NB4 (cell line): Measurements from ENCODE around the gene TXNDC15.
"Not testable (repeated sequence)": the region's sequence is repeated elsewhere in the genome, so short reads cannot be mapped to it uniquely, and the experiment has no call there.

Experiments used
- DNase-seq: peaks from one replicate; pipeline ENCODE4 v3.0.0; 2010; ENCODE audit warnings: low read depth
- H3K4me3 ChIP-seq: one replicate; pipeline ENCODE4 v1.5.1; 2011; ENCODE audit warnings: mild to moderate bottlenecking, low read depth, low read length, moderate library complexity
- MYC ChIP-seq: IDR thresholded peaks from 2 replicates; pipeline ENCODE4 v1.6.1; 2011; ENCODE audit warnings: low read depth, low read length
- POLR2A ChIP-seq: IDR thresholded peaks from 2 replicates; pipeline ENCODE4 v1.6.1; 2011; ENCODE audit warnings: mild to moderate bottlenecking; ENCODE audit not compliant: insufficient read length; ENCODE audit errors: extremely low read depth
- TF ChIP-seq, protein P1 (sequence below): IDR thresholded peaks from 2 replicates; pipeline ENCODE4 v1.6.1; 2011; ENCODE audit warnings: low read depth, low read length
- TF ChIP-seq, protein P2 (sequence below): IDR thresholded peaks from one replicate; pipeline ENCODE4 v1.5.1; 2012; ENCODE audit warnings: low read depth, low read length

Gene TXNDC15

DNA sequence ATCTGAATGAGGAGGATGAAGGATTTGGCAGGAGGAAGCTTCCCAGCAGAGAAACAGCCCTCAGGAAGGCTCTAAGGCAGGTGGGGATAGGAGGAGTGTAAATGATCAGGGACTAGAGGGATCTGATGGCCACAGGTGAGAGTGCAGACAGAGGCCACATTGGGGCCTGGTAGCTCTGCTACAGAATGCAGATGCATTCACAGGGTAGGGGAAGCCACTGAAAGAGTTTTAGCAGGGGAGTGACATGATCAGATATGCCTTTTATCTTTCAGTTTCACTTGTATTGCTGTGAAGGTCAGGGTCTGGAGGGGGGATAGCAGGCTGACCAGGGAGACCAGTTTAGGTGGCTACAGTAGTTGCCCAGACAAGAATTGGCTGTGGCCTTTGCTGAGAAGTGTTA lies 3.0 kb downstream of the TXNDC15 start:
- no peak overlapping the region for H3K4me3 ChIP-seq
- TF ChIP-seq MYC (no peak), POLR2A (no peak)
- TF ChIP-seq, protein P1, sequence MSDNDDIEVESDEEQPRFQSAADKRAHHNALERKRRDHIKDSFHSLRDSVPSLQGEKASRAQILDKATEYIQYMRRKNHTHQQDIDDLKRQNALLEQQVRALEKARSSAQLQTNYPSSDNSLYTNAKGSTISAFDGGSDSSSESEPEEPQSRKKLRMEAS = no peak
- TF ChIP-seq, protein P2, sequence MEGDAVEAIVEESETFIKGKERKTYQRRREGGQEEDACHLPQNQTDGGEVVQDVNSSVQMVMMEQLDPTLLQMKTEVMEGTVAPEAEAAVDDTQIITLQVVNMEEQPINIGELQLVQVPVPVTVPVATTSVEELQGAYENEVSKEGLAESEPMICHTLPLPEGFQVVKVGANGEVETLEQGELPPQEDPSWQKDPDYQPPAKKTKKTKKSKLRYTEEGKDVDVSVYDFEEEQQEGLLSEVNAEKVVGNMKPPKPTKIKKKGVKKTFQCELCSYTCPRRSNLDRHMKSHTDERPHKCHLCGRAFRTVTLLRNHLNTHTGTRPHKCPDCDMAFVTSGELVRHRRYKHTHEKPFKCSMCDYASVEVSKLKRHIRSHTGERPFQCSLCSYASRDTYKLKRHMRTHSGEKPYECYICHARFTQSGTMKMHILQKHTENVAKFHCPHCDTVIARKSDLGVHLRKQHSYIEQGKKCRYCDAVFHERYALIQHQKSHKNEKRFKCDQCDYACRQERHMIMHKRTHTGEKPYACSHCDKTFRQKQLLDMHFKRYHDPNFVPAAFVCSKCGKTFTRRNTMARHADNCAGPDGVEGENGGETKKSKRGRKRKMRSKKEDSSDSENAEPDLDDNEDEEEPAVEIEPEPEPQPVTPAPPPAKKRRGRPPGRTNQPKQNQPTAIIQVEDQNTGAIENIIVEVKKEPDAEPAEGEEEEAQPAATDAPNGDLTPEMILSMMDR = no peak
- DNase-seq = no peak

DNA sequence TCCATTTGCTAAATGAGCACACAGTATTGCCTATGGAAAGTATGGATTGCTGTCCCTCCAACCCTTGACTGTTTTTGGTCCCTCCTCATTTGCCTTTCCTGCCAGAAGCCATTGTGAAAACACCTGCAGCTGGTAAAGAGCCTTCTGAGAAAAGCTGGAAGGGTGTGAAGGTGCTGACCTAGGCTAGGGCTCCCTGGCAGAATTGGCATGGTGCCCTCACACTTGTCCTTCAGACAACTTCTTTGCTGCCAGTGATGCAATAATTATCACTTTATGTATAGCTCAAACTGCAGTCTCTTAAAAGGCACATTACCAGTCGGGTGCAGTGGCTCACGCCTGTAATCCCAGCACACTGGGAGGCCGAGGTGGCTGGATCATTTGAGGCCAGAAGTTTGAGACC lies 4.2 kb downstream of the TXNDC15 start:
- TF ChIP-seq, protein P2 = no peak
- TF ChIP-seq, protein P1 = no peak
- TF ChIP-seq MYC = no peak
- no peak for TF ChIP-seq POLR2A
- DNase-seq = no peak
- no peak overlapping the region for H3K4me3 ChIP-seq

DNA sequence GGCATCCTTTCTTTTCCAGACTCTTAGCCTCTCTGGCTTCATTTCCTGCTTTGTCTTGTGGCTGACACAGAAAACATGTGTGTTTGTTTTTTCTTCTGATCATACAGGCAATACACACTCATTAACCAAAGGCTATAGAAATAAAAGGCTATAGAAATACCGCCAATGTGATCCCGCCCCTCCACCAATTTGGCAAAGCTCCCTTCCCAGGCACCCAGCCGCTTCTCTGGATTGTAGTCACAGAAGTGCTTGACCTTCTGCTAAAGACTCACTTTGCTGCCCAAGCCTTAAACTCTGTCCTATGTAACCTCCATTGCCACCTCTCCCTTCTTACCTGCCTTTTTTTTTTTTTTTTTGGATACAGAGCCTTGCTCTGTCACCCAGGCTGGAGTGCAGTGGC lies 5.3 kb downstream of the TXNDC15 start:
- no peak for TF ChIP-seq MYC
- no peak overlapping the region for H3K4me3 ChIP-seq
- DNase-seq = no peak

DNA sequence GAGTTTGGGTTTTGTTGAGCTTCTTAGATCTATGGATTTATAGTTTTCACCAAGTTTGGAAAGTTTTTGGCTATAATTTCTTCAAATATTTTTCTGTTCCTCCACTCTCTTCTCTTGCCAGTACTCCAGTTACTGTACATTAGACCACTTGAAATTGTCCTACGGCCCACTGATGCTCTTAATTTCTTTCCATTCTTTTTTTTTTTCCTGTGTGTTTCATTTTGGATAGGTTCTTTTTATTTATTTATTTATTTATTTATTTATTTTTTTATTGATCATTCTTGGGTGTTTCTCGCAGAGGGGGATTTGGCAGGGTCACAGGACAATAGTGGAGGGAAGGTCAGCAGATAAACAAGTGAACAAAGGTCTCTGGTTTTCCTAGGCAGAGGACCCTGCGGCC lies 6.8 kb downstream of the TXNDC15 start:
- H3K4me3 ChIP-seq = not testable (repeated sequence)

DNA sequence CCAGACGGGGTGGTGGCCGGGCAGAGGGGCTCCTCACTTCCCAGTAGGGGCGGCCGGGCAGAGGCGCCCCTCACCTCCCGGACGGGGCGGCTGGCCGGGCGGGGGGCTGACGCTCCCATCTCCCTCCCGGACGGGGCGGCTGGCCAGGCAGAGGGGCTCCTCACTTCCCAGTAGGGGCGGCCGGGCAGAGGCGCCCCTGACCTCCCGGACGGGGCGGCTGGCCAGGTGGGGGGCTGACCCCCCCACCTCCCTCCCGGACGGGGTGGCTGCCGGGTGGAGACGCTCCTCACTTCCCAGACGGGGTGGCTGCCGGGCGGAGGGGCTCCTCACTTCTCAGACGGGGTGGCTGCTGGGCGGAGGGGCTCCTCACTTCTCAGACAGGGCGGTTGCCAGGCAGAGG lies 7.5 kb downstream of the TXNDC15 start:
- DNase-seq, H3K4me3 ChIP-seq: not testable (repeated sequence)

More for the DNA sequence above, 6.8 kb downstream of the TXNDC15 start:
- not testable (repeated sequence) for DNase-seq

DNA sequence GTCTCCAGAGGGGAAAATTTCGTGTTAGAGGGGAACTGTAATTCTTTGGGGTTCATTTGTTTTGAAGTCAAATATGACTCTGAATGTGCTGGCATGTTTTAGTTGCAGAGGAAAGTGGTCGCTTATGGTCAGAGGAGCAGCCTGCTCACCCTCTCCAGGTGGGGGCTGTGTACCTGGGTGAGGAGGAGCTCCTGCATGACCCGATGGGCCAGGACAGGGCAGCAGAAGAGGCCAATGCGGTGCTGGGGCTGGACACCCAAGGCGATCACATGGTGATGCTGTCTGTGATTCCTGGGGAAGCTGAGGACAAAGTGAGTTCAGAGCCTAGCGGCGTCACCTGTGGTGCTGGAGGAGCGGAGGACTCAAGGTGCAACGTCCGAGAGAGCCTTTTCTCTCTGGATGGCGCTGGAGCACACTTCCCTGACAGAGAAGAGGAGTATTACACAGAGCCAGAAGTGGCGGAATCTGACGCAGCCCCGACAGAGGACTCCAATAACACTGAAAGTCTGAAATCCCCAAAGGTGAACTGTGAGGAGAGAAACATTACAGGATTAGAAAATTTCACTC lies 13.5 kb downstream of the TXNDC15 start:
- no peak overlapping the region for H3K4me3 ChIP-seq
- no peak for DNase-seq
- no peak for TF ChIP-seq POLR2A

DNA sequence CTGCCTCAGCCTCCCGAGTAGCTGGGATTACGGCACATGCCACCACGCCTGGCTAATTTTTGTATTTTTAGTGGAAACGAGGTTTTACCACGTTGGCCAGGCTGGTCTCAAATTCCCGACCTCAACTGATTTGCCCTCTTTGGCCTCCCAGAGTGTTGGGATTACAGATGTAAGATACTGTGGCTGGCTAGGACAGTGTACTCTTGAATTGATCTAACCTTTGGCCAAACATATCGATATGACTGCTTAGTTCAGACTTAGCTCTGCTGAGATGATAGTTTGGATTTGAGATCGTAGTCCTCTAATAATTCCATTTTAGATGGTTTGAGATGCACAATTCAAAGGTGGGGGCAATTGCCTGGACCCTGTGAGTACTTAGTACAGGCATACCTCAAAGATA lies 15.2 kb downstream of the TXNDC15 start:
- TF ChIP-seq MYC (no peak), POLR2A (no peak)
- TF ChIP-seq, protein P2 = no peak
- TF ChIP-seq, protein P1 = no peak
- no peak for DNase-seq
- no peak overlapping the region for H3K4me3 ChIP-seq

DNA sequence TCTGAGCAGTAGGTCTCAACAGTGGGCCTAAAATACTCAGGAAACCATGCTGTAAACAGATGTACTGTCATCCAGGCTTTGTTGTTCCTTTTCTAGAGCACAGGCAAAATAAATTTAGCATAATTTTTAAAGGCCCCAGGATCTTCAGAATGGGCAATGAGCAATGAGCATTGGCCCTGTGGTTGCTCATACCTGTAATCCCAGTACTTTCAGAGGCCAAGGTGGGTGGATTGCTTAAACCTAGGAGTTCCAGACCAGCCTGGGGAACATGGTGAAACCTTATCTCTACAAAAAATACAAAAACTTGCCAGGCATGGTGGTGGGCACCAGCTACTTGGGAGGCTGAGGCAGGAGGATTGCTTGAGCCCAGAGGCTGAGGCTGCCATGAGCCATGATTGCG lies 17.3 kb downstream of the TXNDC15 start:
- no peak for DNase-seq
- no peak overlapping the region for H3K4me3 ChIP-seq
- TF ChIP-seq POLR2A (no peak), MYC (no peak)
- TF ChIP-seq, protein P1 = no peak
- TF ChIP-seq, protein P2 = no peak
